Stimulated activated naive CD8-positive, alpha-beta T cell treated with anti-CD3 and anti-CD28 coated beads, Interleukin-15, amount 100 ng/mL, for 72 hours (primary cell): ENCODE measurements around the gene ABI3BP.

ENCODE experiments used
- ATAC-seq: fragments of 150-1000 bp; cut with Tn5 transposase; 2 replicates; pipeline ENCODE4 v1.10.0; 2021; ENCODE audit warnings: mild to moderate bottlenecking, moderate library complexity
- DNase-seq, 2 donors: peaks; one replicate each; pipeline ENCODE4 v3.0.0; 2021 to 2022
- H3K27ac Mint-ChIP-seq, 2 donors: one replicate each; pipeline ENCODE4 v1.8.0; 2022; ENCODE audit warnings: mild to moderate bottlenecking in 2 of 2, mixed read lengths in 2 of 2, moderate library complexity in 2 of 2
- H3K27me3 Mint-ChIP-seq: one replicate; pipeline ENCODE4 v1.8.0; 2022; ENCODE audit warnings: mixed read lengths
- H3K4me1 Mint-ChIP-seq: one replicate; pipeline ENCODE4 v1.8.0; 2022; ENCODE audit warnings: mild to moderate bottlenecking, mixed read lengths
- H3K4me3 Mint-ChIP-seq, 2 donors: one replicate each; pipeline ENCODE4 v1.8.0; 2022; ENCODE audit warnings: mild to moderate bottlenecking in 2 of 2, mixed read lengths in 2 of 2, moderate library complexity in 1 of 2
- H3K9me3 Mint-ChIP-seq, 2 donors: one replicate each; pipeline ENCODE4 v1.8.0; 2022; ENCODE audit warnings: mixed read lengths in 2 of 2

Gene ABI3BP

GRCh38 chr3:101009386-101009785, 16.2 kb upstream of the ABI3BP start:
- H3K4me1 Mint-ChIP-seq, result no peaks in the 10 kb centered on the region
- DNase-seq, result no peak

GRCh38 chr3:100999160-100999559, 5.9 kb upstream of the ABI3BP start:
- ATAC-seq (no peak), DNase-seq (no peak)
- Mint-ChIP-seq H3K27me3 (peaks cover 8% of the 10 kb centered on the region), H3K4me3 (no peak overlapping the region), H3K4me1 (no peaks in the 10 kb centered on the region), H3K9me3 (no peaks in the 10 kb centered on the region), H3K27ac (no peak overlapping the region)

More at GRCh38 chr3:101009386-101009785, 16.2 kb upstream of the ABI3BP start:
- H3K27me3 Mint-ChIP-seq, result no peaks in the 10 kb centered on the region
- no peak overlapping the region for H3K27ac Mint-ChIP-seq
- peaks cover 12 to 35% of the 10 kb centered on the region in 2 donors for H3K9me3 Mint-ChIP-seq
- ATAC-seq, result no peak
- H3K4me3 Mint-ChIP-seq, result no peak overlapping the region

GRCh38 chr3:100994809-100995208, 1.6 kb upstream of the ABI3BP start:
- Mint-ChIP-seq H3K27me3 (peaks cover 14% of the 10 kb centered on the region), H3K4me3 (no peak overlapping the region), H3K4me1 (no peaks in the 10 kb centered on the region), H3K27ac (no peak overlapping the region), H3K9me3 (no peaks in the 10 kb centered on the region)
- ATAC-seq (no peak), DNase-seq (no peak)

GRCh38 chr3:100994187-100994586, 966 bp upstream of the ABI3BP start:
- no peak overlapping the region for H3K4me3 Mint-ChIP-seq
- no peaks in the 10 kb centered on the region for H3K4me1 Mint-ChIP-seq
- no peaks in the 10 kb centered on the region for H3K9me3 Mint-ChIP-seq
- H3K27me3 Mint-ChIP-seq, result peaks cover 14% of the 10 kb centered on the region
- no peak overlapping the region for H3K27ac Mint-ChIP-seq
- DNase-seq, result no peak
- ATAC-seq, result no peak

- Mint-ChIP-seq H3K9me3 (no peaks in the 10 kb centered on the region), H3K4me1 (no peaks in the 10 kb centered on the region), H3K27me3 (peaks cover 14% of the 10 kb centered on the region), H3K4me3 (no peak overlapping the region), H3K27ac (no peak overlapping the region)
- no peak for ATAC-seq
- no peak for DNase-seq
These were observed 799 bp downstream of the ABI3BP start for GRCh38 chr3:100992231-100993012.

- no peak overlapping the region for H3K4me3 Mint-ChIP-seq
- no peak for ATAC-seq
- DNase-seq, result no peak
- H3K27me3 Mint-ChIP-seq, result peaks cover under 1% of the 10 kb centered on the region
- H3K4me1 Mint-ChIP-seq, result no peaks in the 10 kb centered on the region
- H3K27ac Mint-ChIP-seq, result peak overlapping the region in 1 of 2 donors; percentile 10
- H3K9me3 Mint-ChIP-seq, result no peaks in the 10 kb centered on the region
These were observed 5.1 kb downstream of the ABI3BP start for GRCh38 chr3:100988080-100988479.

- Mint-ChIP-seq H3K4me1 (no peaks in the 10 kb centered on the region), H3K4me3 (no peak overlapping the region), H3K9me3 (no peaks in the 10 kb centered on the region), H3K27me3 (no peaks in the 10 kb centered on the region), H3K27ac (no peak overlapping the region)
- ATAC-seq (no peak), DNase-seq (no peak)
These were observed 8.9 kb downstream of the ABI3BP start for GRCh38 chr3:100984308-100984707.

GRCh38 chr3:100982710-100983109, 10.5 kb downstream of the ABI3BP start:
- ATAC-seq (no peak), DNase-seq (no peak)
- Mint-ChIP-seq H3K27me3 (no peaks in the 10 kb centered on the region), H3K27ac (no peak overlapping the region), H3K4me1 (no peaks in the 10 kb centered on the region), H3K4me3 (no peak overlapping the region), H3K9me3 (no peaks in the 10 kb centered on the region)

- no peak overlapping the region for H3K4me3 Mint-ChIP-seq
- no peaks in the 10 kb centered on the region for H3K9me3 Mint-ChIP-seq
- H3K27ac Mint-ChIP-seq, result peak overlapping the region in 1 of 2 donors; percentile 2
- no peaks in the 10 kb centered on the region for H3K4me1 Mint-ChIP-seq
- H3K27me3 Mint-ChIP-seq, result no peaks in the 10 kb centered on the region
- DNase-seq, result no peak
- no peak for ATAC-seq
These were observed 11.9 kb downstream of the ABI3BP start for GRCh38 chr3:100981164-100981911.

DNA sequence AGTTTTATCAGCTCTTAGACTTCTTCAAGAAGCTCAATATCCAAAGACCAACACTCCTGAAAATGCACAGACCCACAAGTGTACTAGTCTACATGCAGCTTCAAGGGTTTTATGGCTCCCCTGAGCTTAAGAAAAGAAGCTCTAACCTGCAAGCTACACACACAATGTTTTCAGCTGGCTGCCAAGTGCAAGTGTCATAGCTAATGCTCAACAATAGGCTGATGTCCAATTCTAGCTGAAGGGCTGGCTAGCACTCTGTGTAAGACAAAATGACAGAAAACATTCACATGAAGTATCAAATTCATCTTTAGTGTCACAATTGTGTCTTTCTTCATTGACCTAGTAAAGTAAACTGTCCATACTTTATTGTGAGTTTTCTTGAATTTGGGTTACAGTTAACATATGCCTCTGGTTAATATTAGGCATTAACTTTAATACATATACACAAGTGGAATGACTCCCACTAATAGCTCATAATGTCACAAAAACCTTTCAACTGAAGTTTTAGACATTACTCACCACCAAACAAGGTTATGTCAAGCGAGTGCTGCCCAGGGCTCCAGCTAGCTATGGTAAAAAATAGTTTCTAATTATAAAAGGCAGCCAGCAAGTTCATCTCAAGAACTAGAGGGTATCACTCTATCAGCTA, 15.1 kb downstream of the ABI3BP start:
- Mint-ChIP-seq H3K27ac (no peak overlapping the region), H3K27me3 (no peaks in the 10 kb centered on the region), H3K9me3 (no peaks in the 10 kb centered on the region), H3K4me3 (no peak overlapping the region), H3K4me1 (no peaks in the 10 kb centered on the region)
- DNase-seq (no peak), ATAC-seq (no peak)

- Mint-ChIP-seq H3K4me1 (no peaks in the 10 kb centered on the region), H3K27me3 (no peaks in the 10 kb centered on the region), H3K9me3 (no peaks in the 10 kb centered on the region), H3K27ac (no peak overlapping the region), H3K4me3 (no peak overlapping the region)
- ATAC-seq, result no peak
- no peak for DNase-seq
These were observed 16.6 kb downstream of the ABI3BP start for GRCh38 chr3:100976611-100977010.

DNA sequence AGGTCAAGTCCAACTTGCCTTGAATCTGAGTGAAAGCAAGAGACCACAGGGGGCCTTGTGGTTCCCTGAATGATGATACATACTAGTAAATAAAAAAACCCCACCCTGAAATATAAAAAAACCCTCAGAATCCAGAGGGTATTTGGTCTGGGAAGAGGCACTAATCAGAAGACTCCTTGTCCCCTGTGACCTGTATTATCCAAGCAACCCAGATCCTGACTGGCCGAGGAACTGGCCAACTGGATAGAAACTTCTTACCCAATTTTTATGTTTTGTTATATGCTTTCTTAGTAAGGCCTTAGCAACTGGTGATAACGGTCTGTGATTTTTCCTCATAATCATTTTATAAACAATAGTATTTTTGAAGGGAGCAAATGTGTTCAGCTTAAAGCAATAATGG, 17.5 kb downstream of the ABI3BP start:
- ATAC-seq, result no peak
- Mint-ChIP-seq H3K9me3 (no peaks in the 10 kb centered on the region), H3K4me3 (no peak overlapping the region), H3K4me1 (no peaks in the 10 kb centered on the region), H3K27ac (no peak overlapping the region), H3K27me3 (peaks cover 8% of the 10 kb centered on the region)
- DNase-seq, result no peak

DNA sequence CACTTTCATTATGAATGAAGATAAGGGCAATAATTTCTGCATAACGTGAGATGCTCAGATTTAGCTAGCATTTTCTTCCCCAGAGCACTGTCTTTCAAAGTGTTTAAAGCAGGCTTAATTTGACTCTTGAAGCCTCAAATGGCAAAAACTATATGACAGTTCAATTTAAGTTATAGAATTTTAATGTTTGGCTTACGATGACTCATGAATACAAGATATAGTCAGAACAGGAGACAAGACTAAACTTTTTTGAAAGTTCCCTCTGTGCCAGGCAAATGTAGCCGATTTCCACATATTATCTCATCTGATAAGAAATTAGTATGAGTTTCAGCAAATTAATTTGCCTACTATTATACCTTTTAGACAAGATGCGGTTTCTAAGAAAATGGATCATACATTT, 19.6 kb downstream of the ABI3BP start:
- no peaks in the 10 kb centered on the region for H3K9me3 Mint-ChIP-seq
- no peak for DNase-seq
- ATAC-seq, result no peak
- no peak overlapping the region for H3K27ac Mint-ChIP-seq
- no peaks in the 10 kb centered on the region for H3K4me1 Mint-ChIP-seq
- peaks cover 8% of the 10 kb centered on the region for H3K27me3 Mint-ChIP-seq
- H3K4me3 Mint-ChIP-seq, result no peak overlapping the region

DNA sequence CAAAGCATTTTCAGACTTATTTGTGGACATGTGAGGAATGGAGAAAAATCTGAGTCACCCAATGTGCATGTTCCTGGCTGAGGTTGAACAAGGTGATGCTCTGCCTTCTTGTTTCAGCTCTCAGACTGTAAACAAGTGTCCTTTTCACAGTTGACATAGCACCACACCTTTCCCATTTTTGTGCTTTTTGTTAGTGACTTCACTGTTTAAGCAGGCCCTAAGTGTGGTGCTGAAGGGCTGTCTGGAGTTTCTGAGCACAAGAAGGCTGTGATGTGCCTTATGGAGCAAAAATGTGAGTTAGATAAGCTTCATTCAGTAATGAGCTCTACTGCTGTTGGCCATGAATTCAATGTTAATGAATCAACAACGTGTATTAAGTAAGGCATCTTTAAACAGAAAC, 20.4 kb downstream of the ABI3BP start:
- H3K4me3 Mint-ChIP-seq, result no peak overlapping the region
- no peak for DNase-seq
- H3K27ac Mint-ChIP-seq, result no peak overlapping the region
- H3K9me3 Mint-ChIP-seq, result no peaks in the 10 kb centered on the region
- H3K27me3 Mint-ChIP-seq, result peaks cover 8% of the 10 kb centered on the region
- H3K4me1 Mint-ChIP-seq, result no peaks in the 10 kb centered on the region
- ATAC-seq, result no peak

DNA sequence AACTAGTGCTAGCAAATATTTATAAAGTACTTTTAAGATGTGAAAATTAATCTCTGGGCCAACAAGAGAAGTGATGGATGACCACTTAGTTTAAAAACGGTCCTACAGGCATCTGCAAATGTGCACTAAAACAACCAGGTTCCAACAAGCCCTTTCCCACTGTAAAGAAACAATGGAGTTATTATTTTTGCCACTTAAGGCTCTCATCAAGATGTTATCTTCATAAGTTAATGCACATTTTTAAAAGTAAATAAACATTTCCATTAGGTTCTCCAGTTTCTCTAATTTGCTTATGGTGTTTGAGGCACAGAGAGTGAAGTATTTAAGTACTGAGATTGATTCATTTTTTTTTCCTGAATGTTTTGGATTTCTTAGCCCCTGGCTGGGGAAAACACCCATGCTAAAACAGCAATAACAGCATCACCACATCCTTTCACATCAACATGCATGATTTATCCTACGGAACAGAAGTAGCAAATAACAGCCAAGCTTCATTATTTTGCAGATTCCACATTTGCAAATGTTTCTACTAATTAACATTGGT, 20.8 kb downstream of the ABI3BP start:
- Mint-ChIP-seq H3K4me1 (no peaks in the 10 kb centered on the region), H3K4me3 (no peak overlapping the region), H3K27me3 (peaks cover 8% of the 10 kb centered on the region), H3K27ac (no peak overlapping the region), H3K9me3 (no peaks in the 10 kb centered on the region)
- DNase-seq, result no peak
- ATAC-seq, result no peak

DNA sequence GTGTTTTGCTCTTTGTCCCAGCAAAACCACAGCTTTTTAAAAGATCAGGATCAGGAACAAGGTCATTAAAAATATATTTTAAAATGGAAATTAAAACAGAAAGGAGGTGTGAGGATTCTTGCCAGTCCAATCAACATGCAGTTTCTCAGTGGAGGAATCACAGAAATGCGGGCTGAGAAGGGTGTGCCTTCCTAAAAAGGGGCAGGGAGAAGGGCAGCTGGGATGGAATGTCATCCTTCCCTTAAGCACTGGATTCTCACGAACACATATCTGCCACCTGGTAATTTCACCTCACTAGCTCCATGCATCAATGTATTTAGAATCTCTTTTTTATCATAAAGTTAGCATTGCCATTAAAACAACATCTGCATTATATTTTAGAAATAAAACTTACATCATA, 21.4 kb downstream of the ABI3BP start:
- Mint-ChIP-seq H3K4me1 (no peaks in the 10 kb centered on the region), H3K27me3 (peaks cover 8% of the 10 kb centered on the region), H3K27ac (no peak overlapping the region), H3K9me3 (no peaks in the 10 kb centered on the region), H3K4me3 (no peak overlapping the region)
- no peak for ATAC-seq
- no peak for DNase-seq
